Measurements from ENCODE around the gene RASGEF1C. TPM values are rescaled to one million over a fixed set of nuclear protein-coding genes. Genes with fewer than 3 reads are reported as not detected.

Gene RASGEF1C
- total RNA-seq, 1 donor from 2014 or later: not detected

DNA sequence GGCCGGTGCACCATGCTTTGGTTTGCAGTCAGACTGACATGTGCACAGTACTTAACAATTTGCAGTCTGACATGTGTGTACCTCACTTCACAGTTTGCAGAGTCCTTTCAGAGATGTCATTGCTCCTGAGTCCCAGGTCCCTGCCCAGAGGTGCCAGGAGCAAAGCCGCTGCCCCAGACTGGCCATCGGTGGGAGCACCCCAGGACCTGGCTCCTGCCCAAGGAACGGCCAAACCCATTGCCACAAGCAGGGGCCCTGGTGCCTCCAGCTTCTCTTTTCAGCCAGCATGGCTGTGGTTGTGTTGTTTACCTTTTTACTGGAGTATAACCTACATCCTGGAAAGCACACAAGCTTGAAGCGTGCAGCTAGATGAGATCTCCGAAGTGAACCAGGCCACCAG is 28.6 kb downstream of the RASGEF1C start:
- no peak for DNase-seq (ENCODE audit: low read depth in 2 of 2)

DNA sequence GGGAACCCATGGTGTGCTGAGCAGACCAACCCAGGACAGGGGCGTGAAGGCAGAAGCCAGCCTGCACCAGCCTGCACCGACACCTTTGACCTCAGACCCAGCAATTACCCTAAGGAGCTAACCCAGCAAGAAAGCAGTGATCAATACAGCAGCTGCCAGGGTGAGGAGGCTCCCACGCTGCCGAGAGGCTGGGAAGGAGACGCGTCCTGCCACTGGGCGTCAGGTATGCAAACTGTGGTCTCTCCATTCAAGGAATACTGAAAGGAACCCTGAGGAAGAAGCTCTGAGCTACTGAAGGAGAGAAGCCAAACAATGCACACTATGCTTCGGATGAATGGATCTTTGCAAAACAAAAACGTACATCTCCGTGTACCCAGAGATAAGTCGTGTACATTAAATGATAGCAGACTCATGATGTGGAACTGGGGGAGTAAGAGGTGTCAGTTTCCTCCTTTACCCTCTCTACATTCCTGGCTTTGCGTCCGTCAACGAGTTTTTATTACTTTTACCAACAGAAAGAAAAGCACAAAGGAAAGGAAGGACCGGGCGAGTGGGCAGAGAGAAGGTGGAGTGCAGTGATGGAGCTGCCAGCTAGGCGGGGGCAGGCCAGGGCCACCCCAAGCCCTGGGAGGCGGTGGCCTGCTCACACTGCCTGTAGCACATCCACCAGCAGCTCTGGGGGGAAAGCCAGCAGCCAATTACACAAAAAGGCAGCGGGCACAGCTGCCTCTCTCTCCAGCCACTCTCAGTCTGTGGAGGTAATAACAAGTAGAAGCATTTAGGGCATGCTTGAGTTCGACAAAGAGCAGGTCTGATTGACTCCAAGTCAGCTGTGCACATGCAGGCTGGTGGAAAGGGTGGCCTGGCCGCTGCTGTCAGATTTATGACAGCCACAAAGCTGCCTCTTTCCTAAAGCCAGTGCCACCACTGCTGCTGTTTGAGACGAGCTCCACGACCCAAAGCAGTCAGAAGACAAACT is 29.3 kb downstream of the RASGEF1C start:
- no peak for DNase-seq (ENCODE audit: low read depth in 2 of 2)

GRCh38 chr5:180178531-180179441 is 30.2 kb downstream of the RASGEF1C start:
- no peak for DNase-seq (ENCODE audit: low read depth in 2 of 2)

DNA sequence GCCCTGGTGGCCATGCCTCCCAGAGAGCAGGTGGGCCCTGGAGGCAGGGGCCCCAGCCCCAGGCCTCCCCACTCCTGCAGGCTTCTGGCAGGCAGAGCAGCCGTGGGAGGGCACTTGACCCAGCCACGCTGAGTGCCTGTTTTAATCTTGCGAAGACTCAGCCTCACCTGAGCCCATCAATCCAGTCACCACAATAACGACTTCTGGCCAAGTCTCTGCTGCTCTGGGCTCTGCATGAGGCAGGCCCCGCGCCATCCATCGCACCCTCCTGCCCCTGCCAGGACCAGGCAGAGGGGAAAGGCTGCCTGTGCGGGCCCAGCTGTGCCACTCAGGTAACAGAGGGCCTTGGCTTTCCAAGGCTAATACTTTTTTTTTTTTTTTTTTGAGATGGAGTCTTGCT is 32.8 kb downstream of the RASGEF1C start:
- DNase-seq (ENCODE audit: low read depth in 2 of 2): no peak

DNA sequence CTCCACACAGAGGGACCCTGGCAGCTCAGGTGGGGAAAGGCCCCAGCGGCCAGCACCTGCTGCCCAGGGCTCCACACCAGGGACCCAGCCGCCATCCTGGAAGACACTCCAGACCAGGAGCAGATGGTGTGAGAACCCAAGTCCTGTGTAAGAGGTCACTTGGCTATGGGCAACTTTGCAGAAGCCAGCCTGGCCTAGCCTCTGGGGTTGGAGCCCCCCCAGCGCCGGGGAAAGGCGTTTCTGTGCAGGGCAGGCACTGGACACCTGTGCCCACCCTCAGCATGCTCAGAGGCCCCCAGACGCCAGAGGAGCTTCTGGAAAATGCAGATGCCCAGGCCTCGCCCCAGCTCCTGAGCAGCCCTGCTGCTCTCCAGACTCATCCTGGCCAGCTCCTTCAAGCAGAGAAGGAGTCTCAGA is 34.0 kb downstream of the RASGEF1C start:
- DNase-seq (ENCODE audit: low read depth in 2 of 2): no peak

- no peak for DNase-seq (ENCODE audit: low read depth in 2 of 2)
Observed at GRCh38 chr5:180174587-180174972, 34.4 kb downstream of the RASGEF1C start.

DNA sequence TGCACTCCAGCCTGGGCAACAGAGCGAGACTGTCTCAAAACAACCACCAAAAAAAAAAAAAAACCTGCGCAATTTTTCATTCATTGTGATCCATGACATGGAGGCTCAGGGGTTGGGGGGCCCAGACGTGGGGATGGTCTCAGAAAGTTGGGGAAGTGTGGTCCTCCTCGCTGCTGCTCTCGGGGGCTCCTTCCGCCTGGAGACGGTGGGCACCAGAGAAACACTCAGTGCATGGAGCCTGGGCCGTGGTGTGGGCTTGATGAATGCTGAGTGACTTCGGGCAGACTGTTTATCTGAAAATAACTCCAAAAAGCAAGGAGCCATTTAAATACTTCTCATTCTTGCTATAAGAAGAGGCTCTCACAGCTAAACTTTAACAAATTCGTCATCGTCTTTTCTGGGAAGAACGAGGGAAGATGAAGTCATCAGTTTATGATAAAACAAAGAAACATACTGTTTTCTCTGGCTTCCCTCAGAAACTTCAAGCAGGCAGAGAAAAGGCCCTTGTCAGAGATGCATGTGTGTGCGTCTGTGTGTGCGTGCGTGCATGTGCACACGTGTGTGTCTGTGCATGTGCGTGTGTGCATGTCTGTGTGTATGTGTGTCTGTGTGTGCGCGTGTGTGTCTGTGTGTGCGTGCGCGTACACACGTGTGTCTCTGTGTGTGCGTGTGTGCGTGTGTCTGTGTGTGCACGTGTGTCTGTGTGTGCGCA is 35.0 kb downstream of the RASGEF1C start:
- no peak for DNase-seq (ENCODE audit: low read depth in 2 of 2)

DNA sequence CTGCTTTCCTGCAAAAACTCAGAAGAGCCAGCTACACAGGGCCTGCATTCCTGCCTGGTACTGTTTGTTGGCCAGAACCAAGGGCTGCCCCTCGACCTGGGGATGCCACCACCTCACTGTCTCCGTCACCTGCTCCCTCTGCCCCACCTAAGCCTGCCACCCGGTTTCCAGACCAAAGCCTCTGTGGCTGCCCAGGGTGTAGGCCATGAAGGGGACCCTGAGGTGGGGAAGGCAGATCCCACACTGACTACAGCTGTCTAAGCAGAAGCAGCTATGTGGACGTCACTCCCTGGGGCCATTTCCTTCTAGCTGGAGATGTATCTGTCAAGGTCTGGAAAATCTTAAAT is 35.8 kb downstream of the RASGEF1C start:
- DNase-seq (ENCODE audit: low read depth in 2 of 2): no peak

- DNase-seq (ENCODE audit: low read depth in 2 of 2): no peak
Observed at GRCh38 chr5:180172447-180173197, 36.4 kb downstream of the RASGEF1C start.

- no peak for DNase-seq (ENCODE audit: low read depth in 2 of 2)
Observed at GRCh38 chr5:180171568-180172094, 37.4 kb downstream of the RASGEF1C start.

GRCh38 chr5:180170810-180171567 is 38.0 kb downstream of the RASGEF1C start:
- no peak for DNase-seq (ENCODE audit: low read depth in 2 of 2)

DNA sequence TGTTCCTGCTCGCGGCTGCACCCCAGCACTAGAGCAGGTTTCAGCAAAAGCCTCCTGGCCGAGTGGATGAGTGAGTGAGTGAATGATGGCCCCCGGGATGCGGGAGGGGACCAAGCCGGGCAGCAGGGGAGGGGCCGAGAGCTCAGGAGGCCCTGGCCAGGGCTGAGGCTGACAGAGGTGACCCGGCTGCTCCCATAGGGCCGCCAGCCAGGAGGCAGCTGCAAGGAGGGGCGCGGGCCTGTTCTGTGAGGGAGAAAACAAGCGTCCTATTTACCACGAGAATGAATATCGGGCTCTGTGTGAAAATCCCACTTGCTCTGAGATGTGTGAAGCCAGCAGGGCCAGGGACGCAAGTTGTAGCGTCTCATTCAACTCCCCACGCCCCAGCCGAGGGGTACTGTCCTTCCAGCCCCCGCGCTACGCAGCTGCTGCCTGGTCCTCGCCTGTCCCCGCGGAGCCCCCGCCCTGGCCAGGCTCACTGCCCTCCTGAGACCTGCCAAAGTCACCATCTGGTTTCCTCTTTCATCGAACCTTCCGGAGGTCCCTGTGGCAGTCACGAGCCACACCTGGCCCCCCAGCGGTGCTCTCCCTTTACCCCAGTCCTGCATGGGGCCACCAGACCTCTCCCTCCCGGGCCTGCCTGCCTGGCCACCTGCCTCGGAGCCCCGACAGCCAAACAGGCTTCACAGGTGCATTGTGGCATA is 38.8 kb downstream of the RASGEF1C start:
- no peak for DNase-seq (ENCODE audit: low read depth in 2 of 2)

- no peak for DNase-seq (ENCODE audit: low read depth in 2 of 2)
Observed at GRCh38 chr5:180169248-180170105, 39.5 kb downstream of the RASGEF1C start.

- DNase-seq (ENCODE audit: low read depth in 2 of 2): no peak
Observed at GRCh38 chr5:180168758-180169157, 40.3 kb downstream of the RASGEF1C start.

GRCh38 chr5:180166176-180166575 is 42.8 kb downstream of the RASGEF1C start:
- DNase-seq (ENCODE audit: low read depth in 2 of 2): no peak

- DNase-seq (ENCODE audit: low read depth in 2 of 2): no peak
Observed at GRCh38 chr5:180162304-180162661, 46.7 kb downstream of the RASGEF1C start.

- peak in 1 of 2 donors; percentile 5 for DNase-seq (ENCODE audit: low read depth in 2 of 2)
Observed at GRCh38 chr5:180161420-180162303, 47.3 kb downstream of the RASGEF1C start.

All from dermis microvascular lymphatic vessel endothelial cell (primary cell).